Fibroblast of lung (primary cell): ENCODE results near the gene CCDC146. TPM values are rescaled to one million over a fixed set of nuclear protein-coding genes. Genes with fewer than 3 reads are reported as not detected.

Source experiments
- DNase-seq, 2 donors: peaks; one replicate each; pipeline versions ENCODE4 v3.0.0 to v3.0.0-alpha.2; 2010; ENCODE audit warnings: low read depth in 2 of 2
- H2AFZ ChIP-seq: 2 replicates; pipeline ENCODE4 v1.5.1; 2012; ENCODE audit warnings: low read length, control low read depth, inconsistent platforms
- H3K27ac ChIP-seq: 2 replicates; pipeline ENCODE4 v1.5.1; 2011; ENCODE audit warnings: low read length, control low read depth; ENCODE audit not compliant: insufficient read depth
- H3K27me3 ChIP-seq: 2 replicates; pipeline ENCODE4 v1.5.1; 2011; ENCODE audit warnings: mild to moderate bottlenecking, low read length; ENCODE audit not compliant: control insufficient read depth, insufficient read depth
- H3K36me3 ChIP-seq: 2 replicates; pipeline ENCODE4 v1.5.1; 2011; ENCODE audit warnings: low read length; ENCODE audit not compliant: control insufficient read depth, insufficient read depth
- H3K4me1 ChIP-seq: 2 replicates; pipeline ENCODE4 v1.5.1; 2011; ENCODE audit warnings: low read length; ENCODE audit not compliant: control insufficient read depth, insufficient read depth; ENCODE audit errors: extremely low read depth
- H3K4me2 ChIP-seq: 2 replicates; pipeline ENCODE4 v1.5.1; 2011; ENCODE audit warnings: low read length, control low read depth; ENCODE audit not compliant: insufficient read depth; ENCODE audit errors: extremely low read depth
- H3K4me3 ChIP-seq, 4 experiments: fragments of 200-600 bp in 1 of 4; sonication (generic) in 1 of 4; replicated peaks in 1 of 4; 2 replicates each; pipeline ENCODE4 v1.5.1; 2011 to 2016; ENCODE audit warnings: low read length in 4 of 4, low read depth in 3 of 4, mild to moderate bottlenecking in 3 of 4, control low read depth in 2 of 4, inconsistent platforms in 1 of 4, mixed read lengths in 1 of 4; ENCODE audit not compliant: insufficient read depth in 1 of 4; ENCODE audit errors: control extremely low read depth in 1 of 4
- H3K79me2 ChIP-seq: 2 replicates; pipeline ENCODE4 v1.5.1; 2012; ENCODE audit warnings: mild to moderate bottlenecking, low read length, inconsistent platforms; ENCODE audit not compliant: control insufficient read depth, insufficient read depth
- H3K9ac ChIP-seq: 2 replicates; pipeline ENCODE4 v1.5.1; 2011; ENCODE audit warnings: mild to moderate bottlenecking, low read length, control low read depth; ENCODE audit not compliant: insufficient read depth
- H3K9me3 ChIP-seq: 2 replicates; pipeline ENCODE4 v1.5.1; 2012; ENCODE audit warnings: low read depth, low read length; ENCODE audit not compliant: control insufficient read depth, insufficient read depth
- H4K20me1 ChIP-seq: 2 replicates; pipeline ENCODE4 v1.5.1; 2011; ENCODE audit warnings: low read length; ENCODE audit not compliant: control insufficient read depth, insufficient read depth; ENCODE audit errors: extremely low read depth
- CTCF ChIP-seq, 2 donors: IDR thresholded peaks in 1 of 2; conservative IDR thresholded peaks in 1 of 2; 1 replicate in 1 of 2; 2 replicates in 1 of 2; pipeline ENCODE4 v1.5.1; 2011 to 2012; ENCODE audit warnings: low read length in 2 of 2, control low read depth in 1 of 2, inconsistent platforms in 1 of 2, low read depth in 1 of 2, mild to moderate bottlenecking in 1 of 2
- EZH2 ChIP-seq: IDR thresholded peaks from 2 replicates; pipeline ENCODE4 v1.5.1; 2012; ENCODE audit warnings: low read length, control low read depth, mild to moderate bottlenecking; ENCODE audit errors: missing control alignments
- polyA plus RNA-seq, 2 donors: library from polyadenylated mRNA; depleted of rRNA in 1 of 2; stranded (reverse) in 1 of 2; unstranded in 1 of 2; fragments of >200 nt; gene quantifications; 2 replicates each; pipeline ENCODE4 v1.2.1, GENCODE V29; 2011 to 2012; ENCODE audit warnings: missing spikeins in 1 of 2
- total RNA-seq: library from RNA; depleted of rRNA; stranded (reverse); fragments of >200 nt; gene quantifications from 2 replicates; pipeline ENCODE4 v1.2.1, GENCODE V29; 2014

CCDC146 gene
- total and polyA plus RNA-seq, 2 donors (not counting 1 experiment from before 2014, with no cell fraction given): 1.6 to 3.6 TPM

GRCh38 chr7:77235276-77235675 is 112.9 kb downstream of the CCDC146 start:
- no peaks in the 10 kb centered on the region for H3K79me2 ChIP-seq
- no peaks in the 10 kb centered on the region for H3K27me3 ChIP-seq
- H4K20me1 ChIP-seq: no peaks in the 10 kb centered on the region
- H3K9me3 ChIP-seq: no peaks in the 10 kb centered on the region
- TF ChIP-seq EZH2: no peak
- no peak for TF ChIP-seq CTCF (conservative IDR thresholded peaks at IDR 0.05 in 1 of 2, IDR thresholded peaks at IDR 0.05 in 1 of 2; ENCODE audit: low read depth in 1 of 2, low read length in 2 of 2)
- H3K9ac ChIP-seq: no peak overlapping the region
- no peak overlapping the region for H2AFZ ChIP-seq
- no peaks in the 10 kb centered on the region for H3K4me1 ChIP-seq
- H3K4me2 ChIP-seq: no peak overlapping the region
- no peak overlapping the region for H3K4me3 ChIP-seq
- H3K36me3 ChIP-seq: no peaks in the 10 kb centered on the region
- no peak overlapping the region for H3K27ac ChIP-seq
- DNase-seq: peak; percentile 8 to 45

GRCh38 chr7:77238703-77239136 is 116.3 kb downstream of the CCDC146 start:
- TF ChIP-seq CTCF (conservative IDR thresholded peaks at IDR 0.05 in 1 of 2, IDR thresholded peaks at IDR 0.05 in 1 of 2; ENCODE audit: low read depth in 1 of 2, low read length in 2 of 2) (no peak), EZH2 (no peak)
- DNase-seq: no peak
- H3K9ac ChIP-seq: no peak overlapping the region
- no peaks in the 10 kb centered on the region for H3K79me2 ChIP-seq
- no peaks in the 10 kb centered on the region for H3K36me3 ChIP-seq
- H3K9me3 ChIP-seq: no peaks in the 10 kb centered on the region
- H3K4me3 ChIP-seq: no peak overlapping the region
- no peak overlapping the region for H3K27ac ChIP-seq
- no peak overlapping the region for H2AFZ ChIP-seq
- H3K4me2 ChIP-seq: no peak overlapping the region
- H4K20me1 ChIP-seq: no peaks in the 10 kb centered on the region
- no peaks in the 10 kb centered on the region for H3K27me3 ChIP-seq
- H3K4me1 ChIP-seq: no peaks in the 10 kb centered on the region

GRCh38 chr7:77239471-77239870 is 117.1 kb downstream of the CCDC146 start:
- H3K27ac ChIP-seq: no peak overlapping the region
- no peak overlapping the region for H2AFZ ChIP-seq
- no peak overlapping the region for H3K4me2 ChIP-seq
- H4K20me1 ChIP-seq: no peaks in the 10 kb centered on the region
- H3K9me3 ChIP-seq: no peaks in the 10 kb centered on the region
- no peak overlapping the region for H3K4me3 ChIP-seq
- no peak overlapping the region for H3K9ac ChIP-seq
- no peaks in the 10 kb centered on the region for H3K27me3 ChIP-seq
- H3K36me3 ChIP-seq: no peaks in the 10 kb centered on the region
- H3K79me2 ChIP-seq: no peaks in the 10 kb centered on the region
- no peaks in the 10 kb centered on the region for H3K4me1 ChIP-seq
- no peak for TF ChIP-seq EZH2
- no peak for TF ChIP-seq CTCF (conservative IDR thresholded peaks at IDR 0.05 in 1 of 2, IDR thresholded peaks at IDR 0.05 in 1 of 2; ENCODE audit: low read depth in 1 of 2, low read length in 2 of 2)
- DNase-seq: no peak
